Esophagus squamous epithelium (tissue), 5 donors: ENCODE data around the gene PRRT2. TPM values are rescaled to one million over a fixed set of nuclear protein-coding genes. Genes with fewer than 3 reads are reported as not detected.
"Not testable (repeated sequence)": the region's sequence is repeated elsewhere in the genome, so short reads cannot be mapped to it uniquely, and the experiment has no call there.

Experiments used
- DNase-seq: peaks from one replicate; lab custom pipeline; 2025; lab: John Stamatoyannopoulos, UW
- H3K27ac ChIP-seq, 4 donors: fragments of 200-600 bp; sonication (generic); one replicate each; pipeline ENCODE4 v1.5.1; 2016 to 2019; ENCODE audit warnings: mild to moderate bottlenecking in 1 of 4
- H3K27me3 ChIP-seq, 4 donors: fragments of 200-600 bp; sonication (generic); 1 replicate in 3 of 4; 2 replicates in 1 of 4; pipeline versions ENCODE4 v1.5.1 to v1.6.0; 2017 to 2021; ENCODE audit warnings: antibody characterized with exemption in 1 of 4
- H3K36me3 ChIP-seq, 3 donors: fragments of 200-600 bp; sonication (generic); one replicate each; pipeline ENCODE4 v1.5.1; 2016 to 2019
- H3K4me1 ChIP-seq, 3 donors: fragments of 200-600 bp; sonication (generic); one replicate each; pipeline ENCODE4 v1.5.1; 2017 to 2019
- H3K4me3 ChIP-seq, 4 donors: fragments of 200-600 bp; sonication (generic); 1 replicate in 3 of 4; 2 replicates in 1 of 4; pipeline ENCODE4 v1.5.1; 2016 to 2019; ENCODE audit warnings: mild to moderate bottlenecking in 2 of 4, moderate library complexity in 1 of 4
- H3K9me3 ChIP-seq, 3 donors: fragments of 200-600 bp; sonication (generic); one replicate each; pipeline ENCODE4 v1.5.1; 2016 to 2019
- POLR2A ChIP-seq, 4 donors: fragments of 450-650 bp; IDR thresholded peaks; one replicate each; pipeline ENCODE4 v1.6.1; 2017; ENCODE audit warnings: antibody characterized with exemption in 4 of 4, mild to moderate bottlenecking in 4 of 4, moderate library complexity in 3 of 4
- WGBS, 2 donors: methylation state at CpG; one replicate each; pipeline ENCODE4 v1.1.5; 2018; 5-methylcytosine and 5-hydroxymethylcytosine counted together
- intact Hi-C: fragments of 100-400 bp; cut with DNase I; formaldehyde crosslinking; loops from one replicate; pipeline ENCODE4 v1.15.0; 2022
- total RNA-seq, 4 donors: library from RNA; depleted of rRNA; stranded (reverse); fragments of >200 nt; gene quantifications; one replicate each; pipeline ENCODE4 v1.1.0, GENCODE V29; 2016
- TF ChIP-seq, protein P1 (sequence below), 6 experiments: fragments of 450-650 bp in 4 of 6; fragments of 200-600 bp in 2 of 6; sonication (generic) in 2 of 6; IDR thresholded peaks; one replicate each; pipeline ENCODE4 v1.5.1; 2016 to 2019; ENCODE audit warnings: antibody characterized with exemption in 6 of 6, mild to moderate bottlenecking in 4 of 6, moderate library complexity in 4 of 6
- donor health status: DM: yes; HTN: yes; CAD: no.

Gene PRRT2
- total RNA-seq, 4 donors from 2014 or later = 0.40 to 1.9 (median 0.53) TPM; not detected in 1

DNA sequence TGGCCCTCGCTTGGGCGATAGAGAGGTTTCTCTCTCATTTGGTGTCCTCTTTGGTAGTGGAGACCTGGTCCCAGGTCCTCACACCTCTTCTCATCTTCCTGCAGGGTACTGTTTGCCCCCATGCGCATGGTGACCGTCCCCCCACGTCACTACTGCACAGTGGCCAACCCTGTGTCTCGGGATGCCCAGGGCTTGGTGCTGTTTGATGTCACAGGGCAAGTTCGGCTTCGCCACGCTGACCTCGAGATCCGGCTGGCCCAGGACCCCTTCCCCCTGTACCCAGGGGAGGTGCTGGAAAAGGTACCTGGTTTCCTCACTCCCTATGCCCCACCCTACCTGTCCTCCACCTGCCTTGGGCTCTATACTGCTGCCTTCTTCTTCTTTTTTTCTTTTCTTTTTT, 18.8 kb downstream of the PRRT2 start:
- Histone ChIP-seq H3K27ac (no peak overlapping the region), H3K9me3 (no peaks in the 10 kb centered on the region), H3K27me3 (no peaks in the 10 kb centered on the region), H3K4me3 (no peak overlapping the region), H3K4me1 (peaks cover 6 to 54% (median 11%) of the 10 kb centered on the region in 3 donors), H3K36me3 (peaks cover 20 to 62% (median 45%) of the 10 kb centered on the region in 3 donors)
- WGBS, 2 donors = 82 to 93% methylated on average over 5 to 11 of the region's 11 CpGs
- intact Hi-C loops = no loop called here
- DNase-seq = no peak
- TF ChIP-seq, protein P1, sequence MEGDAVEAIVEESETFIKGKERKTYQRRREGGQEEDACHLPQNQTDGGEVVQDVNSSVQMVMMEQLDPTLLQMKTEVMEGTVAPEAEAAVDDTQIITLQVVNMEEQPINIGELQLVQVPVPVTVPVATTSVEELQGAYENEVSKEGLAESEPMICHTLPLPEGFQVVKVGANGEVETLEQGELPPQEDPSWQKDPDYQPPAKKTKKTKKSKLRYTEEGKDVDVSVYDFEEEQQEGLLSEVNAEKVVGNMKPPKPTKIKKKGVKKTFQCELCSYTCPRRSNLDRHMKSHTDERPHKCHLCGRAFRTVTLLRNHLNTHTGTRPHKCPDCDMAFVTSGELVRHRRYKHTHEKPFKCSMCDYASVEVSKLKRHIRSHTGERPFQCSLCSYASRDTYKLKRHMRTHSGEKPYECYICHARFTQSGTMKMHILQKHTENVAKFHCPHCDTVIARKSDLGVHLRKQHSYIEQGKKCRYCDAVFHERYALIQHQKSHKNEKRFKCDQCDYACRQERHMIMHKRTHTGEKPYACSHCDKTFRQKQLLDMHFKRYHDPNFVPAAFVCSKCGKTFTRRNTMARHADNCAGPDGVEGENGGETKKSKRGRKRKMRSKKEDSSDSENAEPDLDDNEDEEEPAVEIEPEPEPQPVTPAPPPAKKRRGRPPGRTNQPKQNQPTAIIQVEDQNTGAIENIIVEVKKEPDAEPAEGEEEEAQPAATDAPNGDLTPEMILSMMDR (IDR thresholded peaks at IDR 0.05) = no peak
- no peak for TF ChIP-seq POLR2A (IDR thresholded peaks at IDR 0.05)

DNA sequence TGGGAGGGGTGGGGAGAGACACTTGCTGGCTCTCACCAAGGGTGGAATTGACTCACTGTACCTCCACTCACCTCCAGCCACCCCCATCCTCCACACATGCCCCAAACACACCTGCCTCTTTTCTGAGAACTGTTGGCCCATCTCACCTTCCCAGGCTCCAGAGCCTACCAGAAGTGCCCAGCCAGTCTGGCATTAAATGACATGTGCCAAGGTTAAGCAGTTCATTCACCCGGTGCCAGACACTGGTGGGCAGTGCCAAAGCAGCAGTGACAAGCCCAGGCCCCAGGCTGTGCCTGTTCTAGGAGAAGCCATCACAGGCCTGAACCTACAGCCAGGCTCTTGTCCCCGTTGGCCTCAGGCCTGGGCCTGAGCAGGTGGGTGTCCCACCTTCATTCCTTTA, 19.5 kb downstream of the PRRT2 start:
- TF ChIP-seq, protein P1 (IDR thresholded peaks at IDR 0.05) = no peak
- TF ChIP-seq POLR2A (IDR thresholded peaks at IDR 0.05) = no peak
- intact Hi-C loops = no loop called here
- no peak overlapping the region for H3K27ac ChIP-seq
- peaks cover 0 to 46% (median 4%) of the 10 kb centered on the region in 3 donors for H3K4me1 ChIP-seq
- H3K36me3 ChIP-seq = peaks cover 20 to 69% (median 52%) of the 10 kb centered on the region in 3 donors
- H3K27me3 ChIP-seq = no peaks in the 10 kb centered on the region
- WGBS, 2 donors = 47 to 75% methylated on average over 1 to 2 of the region's 2 CpGs
- DNase-seq = no peak
- H3K9me3 ChIP-seq = no peaks in the 10 kb centered on the region
- H3K4me3 ChIP-seq = no peak overlapping the region

DNA sequence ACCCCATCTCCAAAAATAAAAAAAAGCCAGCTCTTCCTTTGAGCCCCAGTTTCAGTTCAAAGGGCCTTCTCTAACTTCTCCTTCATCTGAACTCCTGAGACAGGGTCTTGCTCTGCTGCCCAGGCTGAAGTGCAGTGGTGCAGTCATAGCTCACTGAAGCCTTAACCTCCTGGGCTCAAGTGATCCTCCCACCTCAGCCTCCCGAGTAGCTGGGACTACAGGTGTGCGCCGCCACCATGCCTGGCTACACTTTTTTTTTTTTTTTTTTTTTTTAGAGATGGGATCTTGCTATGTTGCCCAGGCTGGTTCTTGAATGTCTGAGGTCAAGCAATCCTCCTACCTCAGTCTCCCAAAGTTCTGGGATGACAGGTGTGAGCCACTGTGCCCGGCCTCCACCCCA, 21.2 kb downstream of the PRRT2 start:
- Histone ChIP-seq H3K4me1 (peaks cover 0 to 29% (median 0%) of the 10 kb centered on the region in 3 donors), H3K36me3 (peaks cover 20 to 86% (median 61%) of the 10 kb centered on the region in 3 donors)
- DNase-seq, H3K27me3 ChIP-seq, H3K9me3 ChIP-seq, intact Hi-C loops, H3K27ac ChIP-seq, H3K4me3 ChIP-seq: not testable (repeated sequence)
- 92 to 100% methylated on average over 3 of the region's 4 CpGs for WGBS, 2 donors

DNA sequence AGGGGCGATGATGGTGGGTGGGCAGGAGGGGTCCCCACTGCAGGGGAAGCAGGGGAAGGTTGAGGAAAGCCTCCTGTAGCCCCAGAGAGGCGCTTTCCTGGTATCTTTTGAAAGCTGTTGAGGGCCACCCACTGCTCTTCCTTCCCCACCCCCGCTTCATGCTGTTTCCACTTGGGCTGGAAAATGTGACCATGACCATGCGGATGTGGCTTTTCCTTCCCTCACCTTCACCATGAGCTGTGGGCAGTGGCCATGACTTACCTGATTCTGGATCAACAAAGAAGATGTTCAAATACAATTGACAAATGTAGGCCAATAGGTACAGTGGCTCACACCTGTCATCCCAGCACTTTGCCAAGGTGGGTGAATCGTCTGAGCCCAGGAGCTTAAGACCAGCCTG, 22.1 kb downstream of the PRRT2 start:
- no peaks in the 10 kb centered on the region for H3K27me3 ChIP-seq
- no peak for TF ChIP-seq POLR2A (IDR thresholded peaks at IDR 0.05)
- TF ChIP-seq, protein P1 (IDR thresholded peaks at IDR 0.05) = no peak
- no peak overlapping the region for H3K27ac ChIP-seq
- 83 to 96% methylated on average over 4 to 5 of the region's 5 CpGs for WGBS, 2 donors
- peaks cover 26 to 95% (median 61%) of the 10 kb centered on the region in 3 donors for H3K36me3 ChIP-seq
- peaks cover 0 to 21% (median 0%) of the 10 kb centered on the region in 3 donors for H3K4me1 ChIP-seq
- intact Hi-C loops = no loop called here
- no peaks in the 10 kb centered on the region for H3K9me3 ChIP-seq
- no peak for DNase-seq
- H3K4me3 ChIP-seq = no peak overlapping the region

DNA sequence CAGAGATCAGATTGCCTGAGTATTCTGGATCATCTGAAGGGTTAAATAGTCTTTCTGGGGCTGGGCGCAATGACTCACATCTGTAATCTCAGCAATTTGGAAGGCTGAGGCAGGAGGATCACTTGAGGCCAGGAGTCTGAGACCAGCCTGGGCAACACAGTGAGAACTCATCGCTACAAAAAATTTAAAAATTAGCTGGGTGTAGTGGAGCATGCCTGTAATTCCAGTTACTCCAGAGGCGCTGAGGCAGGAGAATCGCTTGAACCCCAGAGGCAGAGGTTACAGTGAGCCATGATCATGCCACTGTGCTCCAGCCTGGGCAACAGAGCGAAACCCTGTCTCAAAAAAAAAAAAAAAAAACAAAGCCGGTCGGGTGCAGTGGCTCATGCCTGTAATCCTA, 23.9 kb downstream of the PRRT2 start:
- Histone ChIP-seq H3K4me3 (no peak overlapping the region), H3K9me3 (no peaks in the 10 kb centered on the region), H3K27me3 (no peaks in the 10 kb centered on the region), H3K36me3 (peaks cover 32 to 100% (median 61%) of the 10 kb centered on the region in 3 donors), H3K4me1 (peaks cover 0 to 8% (median 0%) of the 10 kb centered on the region in 3 donors), H3K27ac (no peak overlapping the region)
- intact Hi-C loops = no loop called here
- DNase-seq = no peak
- TF ChIP-seq, protein P1 (IDR thresholded peaks at IDR 0.05) = no peak
- no peak for TF ChIP-seq POLR2A (IDR thresholded peaks at IDR 0.05)
- 87 to 89% methylated on average over 6 to 7 of the region's 7 CpGs for WGBS, 2 donors

DNA sequence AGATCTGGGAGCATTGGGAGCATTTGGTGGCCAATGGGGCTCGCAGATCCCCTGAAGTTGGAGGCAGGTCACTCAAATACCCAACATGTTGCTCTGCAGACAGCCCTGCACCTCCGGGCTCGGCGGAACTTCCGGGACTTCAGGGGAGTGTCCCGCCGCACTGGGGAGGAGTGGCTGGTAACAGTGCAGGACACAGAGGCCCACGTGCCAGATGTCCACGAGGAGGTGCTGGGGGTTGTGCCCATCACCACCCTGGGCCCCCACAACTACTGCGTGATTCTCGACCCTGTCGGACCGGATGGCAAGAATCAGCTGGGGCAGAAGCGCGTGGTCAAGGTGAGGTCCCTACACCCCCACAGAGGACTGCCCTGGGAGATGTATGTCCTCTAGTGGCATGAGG, 24.6 kb downstream of the PRRT2 start:
- peaks cover 35 to 100% (median 66%) of the 10 kb centered on the region in 3 donors for H3K36me3 ChIP-seq
- intact Hi-C loops = no loop called here
- no peaks in the 10 kb centered on the region for H3K9me3 ChIP-seq
- TF ChIP-seq, protein P1 (IDR thresholded peaks at IDR 0.05) = no peak
- TF ChIP-seq POLR2A (IDR thresholded peaks at IDR 0.05) = no peak
- H3K4me3 ChIP-seq = no peak overlapping the region
- DNase-seq = no peak
- peaks cover 0 to 1% (median 0%) of the 10 kb centered on the region in 3 donors for H3K4me1 ChIP-seq
- H3K27me3 ChIP-seq = no peaks in the 10 kb centered on the region
- no peak overlapping the region for H3K27ac ChIP-seq
- 81 to 89% methylated on average over 6 to 12 of the region's 15 CpGs for WGBS, 2 donors
